Measurements from ENCODE around the gene TMEM242. TPM values are rescaled to one million over a fixed set of nuclear protein-coding genes. Genes with fewer than 3 reads are reported as not detected.

The TMEM242 gene
- total RNA-seq, 2 donors from 2014 or later: 10.8 to 11.7 TPM

DNA sequence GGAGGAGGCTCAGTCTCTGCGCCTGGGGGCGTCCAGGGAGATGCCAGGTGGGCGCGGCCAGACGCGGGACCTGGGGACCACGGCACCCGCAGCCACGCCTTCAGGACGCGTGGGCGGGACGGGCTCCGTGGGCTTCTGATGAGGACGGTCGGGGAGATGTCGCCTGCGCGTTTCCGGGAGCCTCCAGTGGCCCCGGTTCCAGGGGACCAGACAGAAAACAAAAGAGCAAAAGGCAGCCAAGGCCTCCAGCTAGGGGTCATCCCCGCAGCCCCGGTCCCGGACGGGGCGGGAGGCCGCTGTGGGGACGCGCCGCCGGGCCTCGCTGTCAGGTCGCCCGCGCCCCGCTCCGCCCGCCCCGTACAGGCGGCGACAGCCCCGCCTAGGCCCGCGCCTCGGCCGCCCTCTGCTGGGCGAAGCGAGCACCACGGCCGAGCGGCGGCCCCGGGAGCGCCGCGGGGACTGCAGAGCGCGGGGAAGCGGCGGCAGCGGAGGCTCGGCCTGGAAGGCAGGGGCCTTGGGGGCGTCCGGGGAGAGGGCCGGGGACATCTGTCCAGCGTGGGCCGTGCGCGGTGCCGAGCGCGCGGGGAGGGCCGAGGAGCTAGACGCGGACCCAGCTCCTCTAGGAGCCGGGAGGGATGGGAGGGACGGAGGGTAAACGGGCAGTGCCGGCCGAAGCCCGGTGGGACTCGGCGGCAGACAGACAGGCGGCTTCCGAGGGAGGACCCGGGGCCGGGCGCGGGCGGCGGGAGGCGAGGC is 48.7 kb downstream of the TMEM242 start:
- WGBS, 2 experiments (ENCODE audit: insufficient coverage in 1 of 2, insufficient read length in 1 of 2): 1% methylated on average over 28 to 93 of the region's 93 CpGs
- H3K27ac Mint-ChIP-seq: no peak overlapping the region
- H3K27me3 ChIP-seq (ENCODE audit: control insufficient read depth, insufficient read depth, low read length, poor library complexity, severe bottlenecking): peaks cover 9% of the 10 kb centered on the region
- H3K4me1 Mint-ChIP-seq: peaks cover 9% of the 10 kb centered on the region
- H3K4me1 ChIP-seq (ENCODE audit: control insufficient read depth, insufficient read depth, low read length): peaks cover 5% of the 10 kb centered on the region
- TF ChIP-seq, protein P1, sequence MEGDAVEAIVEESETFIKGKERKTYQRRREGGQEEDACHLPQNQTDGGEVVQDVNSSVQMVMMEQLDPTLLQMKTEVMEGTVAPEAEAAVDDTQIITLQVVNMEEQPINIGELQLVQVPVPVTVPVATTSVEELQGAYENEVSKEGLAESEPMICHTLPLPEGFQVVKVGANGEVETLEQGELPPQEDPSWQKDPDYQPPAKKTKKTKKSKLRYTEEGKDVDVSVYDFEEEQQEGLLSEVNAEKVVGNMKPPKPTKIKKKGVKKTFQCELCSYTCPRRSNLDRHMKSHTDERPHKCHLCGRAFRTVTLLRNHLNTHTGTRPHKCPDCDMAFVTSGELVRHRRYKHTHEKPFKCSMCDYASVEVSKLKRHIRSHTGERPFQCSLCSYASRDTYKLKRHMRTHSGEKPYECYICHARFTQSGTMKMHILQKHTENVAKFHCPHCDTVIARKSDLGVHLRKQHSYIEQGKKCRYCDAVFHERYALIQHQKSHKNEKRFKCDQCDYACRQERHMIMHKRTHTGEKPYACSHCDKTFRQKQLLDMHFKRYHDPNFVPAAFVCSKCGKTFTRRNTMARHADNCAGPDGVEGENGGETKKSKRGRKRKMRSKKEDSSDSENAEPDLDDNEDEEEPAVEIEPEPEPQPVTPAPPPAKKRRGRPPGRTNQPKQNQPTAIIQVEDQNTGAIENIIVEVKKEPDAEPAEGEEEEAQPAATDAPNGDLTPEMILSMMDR (conservative IDR thresholded peaks at IDR 0.05): peak; percentile 88
- no peaks in the 10 kb centered on the region for H3K36me3 ChIP-seq (ENCODE audit: control insufficient read depth, insufficient read depth, low read length)
- H3K9me3 Mint-ChIP-seq: peaks cover 6% of the 10 kb centered on the region
- no peaks in the 10 kb centered on the region for H3K9me3 ChIP-seq (ENCODE audit: control insufficient read depth, low read length)
- DNase-seq: peak; percentile 91
- H3K9ac ChIP-seq (ENCODE audit: extremely low read depth, low read length, poor library complexity, severe bottlenecking): no peak overlapping the region
- peak overlapping the region; percentile 54 for H3K4me3 Mint-ChIP-seq
- H3K36me3 Mint-ChIP-seq (ENCODE audit: low read depth): peaks cover 3% of the 10 kb centered on the region
- peaks cover 15% of the 10 kb centered on the region for H3K27me3 Mint-ChIP-seq (ENCODE audit: insufficient read depth)
- H3K4me3 ChIP-seq (ENCODE audit: low read length): peak overlapping the region; percentile 77
- no peak overlapping the region for H3K27ac ChIP-seq (ENCODE audit: low read depth, low read length)

DNA sequence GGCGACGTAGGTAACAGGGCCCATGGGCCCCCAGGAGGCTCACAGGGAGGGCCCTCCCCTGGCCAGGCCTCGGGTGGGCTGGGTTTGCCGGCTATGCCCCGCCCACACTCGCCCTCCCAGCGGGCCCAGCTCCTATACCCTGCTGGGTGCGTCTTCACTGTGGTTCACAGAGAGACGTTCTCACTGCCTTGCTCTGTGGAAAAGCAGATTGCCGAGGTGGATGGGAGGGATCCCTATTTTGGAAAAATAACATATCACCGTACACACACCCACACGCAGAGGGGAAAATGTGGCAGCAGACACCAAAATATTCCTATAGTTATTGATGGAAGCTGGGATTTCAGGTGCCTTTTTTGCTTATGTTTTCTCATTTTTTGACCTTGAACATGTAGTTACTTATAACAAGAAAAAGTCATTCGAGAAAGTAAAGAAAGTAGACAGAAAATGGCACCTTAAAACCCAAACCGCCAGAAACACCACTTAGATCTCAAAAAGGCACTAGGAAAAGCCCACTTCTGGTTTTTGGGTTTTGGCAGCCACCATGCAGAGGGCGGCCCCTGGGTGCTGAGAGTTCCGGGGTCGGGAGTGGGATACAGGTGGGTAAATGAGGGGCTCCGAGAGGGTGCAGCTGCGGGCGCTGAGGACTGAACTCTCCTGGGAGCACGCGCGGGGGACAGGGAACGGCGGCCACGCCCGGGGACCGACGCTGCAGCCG is 49.4 kb downstream of the TMEM242 start:
- H3K36me3 Mint-ChIP-seq (ENCODE audit: low read depth): peaks cover 3% of the 10 kb centered on the region
- H3K27ac Mint-ChIP-seq: no peak overlapping the region
- H3K9me3 Mint-ChIP-seq: peaks cover 6% of the 10 kb centered on the region
- H3K27me3 Mint-ChIP-seq (ENCODE audit: insufficient read depth): peaks cover 10% of the 10 kb centered on the region
- Histone ChIP-seq H3K4me1 (ENCODE audit: control insufficient read depth, insufficient read depth, low read length) (peaks cover 5% of the 10 kb centered on the region), H3K9me3 (ENCODE audit: control insufficient read depth, low read length) (no peaks in the 10 kb centered on the region), H3K36me3 (ENCODE audit: control insufficient read depth, insufficient read depth, low read length) (no peaks in the 10 kb centered on the region), H3K4me3 (ENCODE audit: low read length) (peak overlapping the region; percentile 77), H3K9ac (ENCODE audit: extremely low read depth, low read length, poor library complexity, severe bottlenecking) (no peak overlapping the region), H3K27ac (ENCODE audit: low read depth, low read length) (no peak overlapping the region), H3K27me3 (ENCODE audit: control insufficient read depth, insufficient read depth, low read length, poor library complexity, severe bottlenecking) (peaks cover 9% of the 10 kb centered on the region)
- peaks cover 9% of the 10 kb centered on the region for H3K4me1 Mint-ChIP-seq
- TF ChIP-seq, protein P1 (conservative IDR thresholded peaks at IDR 0.05): no peak
- peak; percentile 81 for DNase-seq
- WGBS, 2 experiments (ENCODE audit: insufficient coverage in 1 of 2, insufficient read length in 1 of 2): 13 to 26% methylated on average over 18 to 30 of the region's 30 CpGs
- peak overlapping the region; percentile 54 for H3K4me3 Mint-ChIP-seq

DNA sequence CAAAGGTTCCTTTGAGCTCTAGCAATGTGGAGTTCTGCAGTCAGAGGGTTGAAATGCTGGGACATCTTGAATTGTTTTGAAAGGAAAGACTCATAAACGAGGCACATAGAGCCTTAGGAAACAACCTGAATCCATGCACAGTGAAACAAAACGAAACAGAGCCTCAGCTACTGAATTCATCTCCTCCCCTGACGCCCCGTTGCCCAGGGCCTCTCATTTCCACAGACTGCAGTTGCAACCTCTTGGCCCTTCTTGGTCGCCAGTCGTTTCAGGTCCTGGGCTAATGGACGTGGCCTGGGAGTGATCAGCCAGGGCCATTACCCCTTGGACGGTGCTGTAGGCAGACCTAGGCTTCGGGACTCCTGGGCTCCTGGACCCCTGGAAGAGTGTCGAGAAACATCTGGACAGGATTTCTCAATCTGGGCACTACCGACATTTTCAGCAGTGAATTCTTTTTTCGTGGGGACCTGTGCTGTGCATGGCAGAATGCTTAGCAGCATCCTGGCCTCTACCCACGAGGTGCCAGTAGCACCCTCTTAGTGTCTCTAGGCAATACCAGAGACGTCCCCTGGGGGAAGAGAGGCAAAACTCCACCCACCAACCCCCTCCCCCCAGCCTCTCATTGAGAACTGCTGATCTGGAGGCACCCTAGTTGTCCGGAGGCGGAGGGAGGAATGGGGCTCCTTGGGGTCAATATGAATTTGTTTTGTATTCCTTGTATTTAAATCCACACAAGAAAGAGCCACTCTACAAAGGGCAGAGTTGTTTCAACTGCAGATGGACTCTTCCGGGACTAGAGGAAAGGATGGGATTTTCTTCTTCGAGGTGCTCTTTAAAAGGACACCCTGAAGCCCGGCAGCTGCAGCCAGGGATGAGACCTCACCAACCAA is 50.2 kb downstream of the TMEM242 start:
- WGBS, 2 experiments (ENCODE audit: insufficient coverage in 1 of 2, insufficient read length in 1 of 2): 78 to 86% methylated on average over 8 to 19 of the region's 19 CpGs
- Mint-ChIP-seq H3K4me1 (peaks cover 9% of the 10 kb centered on the region), H3K27ac (no peak overlapping the region), H3K36me3 (ENCODE audit: low read depth) (peaks cover 3% of the 10 kb centered on the region), H3K27me3 (ENCODE audit: insufficient read depth) (peaks cover 10% of the 10 kb centered on the region), H3K4me3 (peak overlapping the region; percentile 54), H3K9me3 (peaks cover 6% of the 10 kb centered on the region)
- Histone ChIP-seq H3K4me3 (ENCODE audit: low read length) (no peak overlapping the region), H3K36me3 (ENCODE audit: control insufficient read depth, insufficient read depth, low read length) (no peaks in the 10 kb centered on the region), H3K4me1 (ENCODE audit: control insufficient read depth, insufficient read depth, low read length) (peaks cover 5% of the 10 kb centered on the region), H3K27me3 (ENCODE audit: control insufficient read depth, insufficient read depth, low read length, poor library complexity, severe bottlenecking) (peaks cover 9% of the 10 kb centered on the region), H3K9ac (ENCODE audit: extremely low read depth, low read length, poor library complexity, severe bottlenecking) (no peak overlapping the region), H3K27ac (ENCODE audit: low read depth, low read length) (no peak overlapping the region), H3K9me3 (ENCODE audit: control insufficient read depth, low read length) (no peaks in the 10 kb centered on the region)
- TF ChIP-seq, protein P1 (conservative IDR thresholded peaks at IDR 0.05): peak; percentile 50
- peak; percentile 70 for DNase-seq
